Mammary epithelial cell (primary cell): ENCODE results near the gene SHMT1.
"Not testable (repeated sequence)": the region's sequence is repeated elsewhere in the genome, so short reads cannot be mapped to it uniquely, and the experiment has no call there.

Source experiments
- CTCF ChIP-seq, 2 donors: IDR thresholded peaks in 1 of 2; conservative IDR thresholded peaks in 1 of 2; 2 replicates each; pipeline ENCODE4 v1.5.1; 2011 to 2012; ENCODE audit warnings: inconsistent platforms in 2 of 2, low read length in 2 of 2, mild to moderate bottlenecking in 2 of 2, control low read depth in 1 of 2, low read depth in 1 of 2; ENCODE audit not compliant: insufficient read depth in 1 of 2; ENCODE audit errors: extremely low read depth in 1 of 2
- EZH2 ChIP-seq: IDR thresholded peaks from 2 replicates; pipeline ENCODE4 v1.6.1; 2012; ENCODE audit warnings: low read length, inconsistent platforms, borderline replicate concordance

- TF ChIP-seq CTCF (conservative IDR thresholded peaks at IDR 0.05 in 1 of 2, IDR thresholded peaks at IDR 0.05 in 1 of 2; ENCODE audit: extremely low read depth in 1 of 2, insufficient read depth in 1 of 2, low read depth in 1 of 2, low read length in 2 of 2); EZH2: not testable (repeated sequence)
Measured at GRCh38 chr17:18298061-18298460, 65.3 kb downstream of the SHMT1 start.
